Measurements from ENCODE around the gene MED25. TPM values are rescaled to one million over a fixed set of nuclear protein-coding genes. Genes with fewer than 3 reads are reported as not detected.

MED25 gene
- total RNA-seq (10.0 and 11.2 TPM in 2 replicates), polyA plus RNA-seq (20.2 and 28.6 TPM in 2 replicates), polyA minus RNA-seq (ENCODE audit: low replicate concordance) (127 and 156 TPM in 2 replicates)
- 24.2 and 29.5 TPM in 2 replicates for polyA plus RNA-seq (2012)

DNA sequence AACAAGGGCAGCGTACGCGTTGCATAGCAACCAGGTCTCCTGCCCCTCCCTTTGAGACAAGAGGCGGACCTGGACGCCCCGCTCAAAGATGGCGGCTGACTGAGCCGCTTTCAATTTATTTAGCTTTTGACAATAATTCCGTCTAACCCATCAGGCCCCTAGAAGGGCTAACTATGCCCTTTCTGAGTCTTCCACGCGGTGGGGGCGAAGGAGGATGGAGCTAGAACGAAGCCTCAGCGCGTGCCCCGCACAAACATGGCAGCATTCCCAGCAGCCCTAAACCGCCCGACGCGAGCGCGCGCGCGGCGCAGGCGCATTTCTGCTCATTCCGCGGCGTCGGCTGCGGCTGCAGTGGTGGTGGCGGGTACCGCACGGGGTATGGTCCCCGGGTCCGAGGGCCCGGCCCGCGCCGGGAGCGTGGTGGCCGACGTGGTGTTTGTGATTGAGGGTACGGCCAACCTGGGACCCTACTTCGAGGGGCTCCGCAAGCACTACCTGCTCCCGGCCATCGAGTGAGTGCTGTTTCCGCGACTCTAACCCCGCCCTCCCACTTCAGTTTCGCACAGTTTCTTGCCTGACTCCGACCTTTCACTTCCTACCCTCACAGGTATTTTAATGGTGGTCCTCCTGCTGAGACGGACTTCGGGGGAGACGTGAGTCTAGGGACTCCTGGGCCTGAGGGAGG is at the start of gene MED25:
Gene MED25 (plus strand): TSS at position 326 of the 685 bp plus-strand sequence. CDS start 53 bp downstream, at position 379.
- peak within 1 kb of the TSS; percentile 90 for H2AFZ ChIP-seq (ENCODE audit: low read length)
- H3K9me3 ChIP-seq (ENCODE audit: control insufficient read depth, insufficient read depth, low read depth, low read length) = no peaks in the 10 kb centered on the region
- DNase-seq (ENCODE audit: low read depth in 2 of 2) = peak; percentile 69 to 88
- peak within 1 kb of the TSS; percentile 87 for H3K9ac ChIP-seq (ENCODE audit: insufficient read depth, low read length)
- H3K27me3 ChIP-seq (ENCODE audit: control insufficient read depth, insufficient read depth, low read length) = no peaks in the 10 kb centered on the region
- peaks cover 18% of the 10 kb centered on the region for H3K79me2 ChIP-seq (ENCODE audit: control insufficient read depth, insufficient read depth, low read length)
- peak within 1 kb of the TSS; percentile 74 to 98 (median 89) for H3K4me3 ChIP-seq (replicated peaks in 1 of 4; ENCODE audit: control extremely low read depth in 1 of 4, insufficient read depth in 1 of 4, low read depth in 3 of 4, low read length in 4 of 4)
- peak within 1 kb of the TSS; percentile 98 for H3K27ac ChIP-seq (ENCODE audit: insufficient read depth, low read length)
- H3K36me3 ChIP-seq (ENCODE audit: control insufficient read depth, insufficient read depth, low read length) = no peaks in the 10 kb centered on the region
- no peaks in the 10 kb centered on the region for H4K20me1 ChIP-seq (ENCODE audit: control insufficient read depth, extremely low read depth, insufficient read depth, low read length)
- H3K4me2 ChIP-seq (ENCODE audit: extremely low read depth, insufficient read depth, low read length) = peak within 1 kb of the TSS; percentile 84
- TF ChIP-seq EZH2 (IDR thresholded peaks at IDR 0.05; ENCODE audit: low read length, missing control alignments) (no peak), CTCF (conservative IDR thresholded peaks at IDR 0.05 in 1 of 2, IDR thresholded peaks at IDR 0.05 in 1 of 2; ENCODE audit: low read depth in 1 of 2, low read length in 2 of 2) (no peak)
- H3K4me1 ChIP-seq (ENCODE audit: control insufficient read depth, extremely low read depth, insufficient read depth, low read length) = peaks cover 5% of the 10 kb centered on the region

DNA sequence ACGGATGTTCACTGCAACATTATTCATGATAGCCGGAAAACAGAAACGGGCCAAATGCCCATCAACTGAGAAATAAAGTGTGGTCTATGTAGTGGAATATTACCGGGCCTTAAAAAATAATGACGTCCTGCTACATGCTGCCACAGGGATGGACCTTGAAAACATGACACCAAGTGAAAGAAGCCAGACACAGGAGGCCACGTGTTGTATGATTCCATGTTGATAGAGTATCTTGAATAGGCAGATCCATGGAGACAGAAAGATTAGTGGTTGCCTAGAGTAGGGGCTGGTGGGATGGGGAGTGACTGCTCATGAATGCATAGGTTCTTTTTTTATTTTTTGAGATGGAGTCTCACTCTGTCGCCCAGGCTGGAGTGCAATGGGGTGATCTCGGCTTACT is 47.6 kb upstream of the MED25 start:
- Histone ChIP-seq H3K4me2 (ENCODE audit: extremely low read depth, insufficient read depth, low read length) (no peak overlapping the region), H3K79me2 (ENCODE audit: control insufficient read depth, insufficient read depth, low read length) (peaks cover 70% of the 10 kb centered on the region), H4K20me1 (ENCODE audit: control insufficient read depth, extremely low read depth, insufficient read depth, low read length) (no peaks in the 10 kb centered on the region), H3K4me3 (replicated peaks in 1 of 4; ENCODE audit: control extremely low read depth in 1 of 4, insufficient read depth in 1 of 4, low read depth in 3 of 4, low read length in 4 of 4) (no peak overlapping the region), H3K9ac (ENCODE audit: insufficient read depth, low read length) (no peak overlapping the region), H3K9me3 (ENCODE audit: control insufficient read depth, insufficient read depth, low read depth, low read length) (no peaks in the 10 kb centered on the region), H2AFZ (ENCODE audit: low read length) (no peak overlapping the region), H3K36me3 (ENCODE audit: control insufficient read depth, insufficient read depth, low read length) (peaks cover 2% of the 10 kb centered on the region), H3K27ac (ENCODE audit: insufficient read depth, low read length) (no peak overlapping the region), H3K27me3 (ENCODE audit: control insufficient read depth, insufficient read depth, low read length) (no peaks in the 10 kb centered on the region), H3K4me1 (ENCODE audit: control insufficient read depth, extremely low read depth, insufficient read depth, low read length) (peaks cover 9% of the 10 kb centered on the region)
- TF ChIP-seq CTCF (conservative IDR thresholded peaks at IDR 0.05 in 1 of 2, IDR thresholded peaks at IDR 0.05 in 1 of 2; ENCODE audit: low read depth in 1 of 2, low read length in 2 of 2) (no peak), EZH2 (IDR thresholded peaks at IDR 0.05; ENCODE audit: low read length, missing control alignments) (no peak)
- no peak for DNase-seq (ENCODE audit: low read depth in 2 of 2)

- Histone ChIP-seq H3K9me3 (ENCODE audit: control insufficient read depth, insufficient read depth, low read depth, low read length) (no peaks in the 10 kb centered on the region), H3K79me2 (ENCODE audit: control insufficient read depth, insufficient read depth, low read length) (peaks cover 80% of the 10 kb centered on the region), H3K36me3 (ENCODE audit: control insufficient read depth, insufficient read depth, low read length) (peaks cover 2% of the 10 kb centered on the region), H4K20me1 (ENCODE audit: control insufficient read depth, extremely low read depth, insufficient read depth, low read length) (no peaks in the 10 kb centered on the region), H2AFZ (ENCODE audit: low read length) (no peak overlapping the region), H3K4me2 (ENCODE audit: extremely low read depth, insufficient read depth, low read length) (no peak overlapping the region), H3K4me1 (ENCODE audit: control insufficient read depth, extremely low read depth, insufficient read depth, low read length) (peaks cover 5% of the 10 kb centered on the region), H3K4me3 (replicated peaks in 1 of 4; ENCODE audit: control extremely low read depth in 1 of 4, insufficient read depth in 1 of 4, low read depth in 3 of 4, low read length in 4 of 4) (no peak overlapping the region), H3K27ac (ENCODE audit: insufficient read depth, low read length) (no peak overlapping the region), H3K27me3 (ENCODE audit: control insufficient read depth, insufficient read depth, low read length) (no peaks in the 10 kb centered on the region), H3K9ac (ENCODE audit: insufficient read depth, low read length) (no peak overlapping the region)
- TF ChIP-seq CTCF (conservative IDR thresholded peaks at IDR 0.05 in 1 of 2, IDR thresholded peaks at IDR 0.05 in 1 of 2; ENCODE audit: low read depth in 1 of 2, low read length in 2 of 2) (no peak), EZH2 (IDR thresholded peaks at IDR 0.05; ENCODE audit: low read length, missing control alignments) (no peak)
- no peak for DNase-seq (ENCODE audit: low read depth in 2 of 2)
These were observed 46.4 kb upstream of the MED25 start for GRCh38 chr19:49771674-49772139.

All from fibroblast of lung (primary cell).